SK-N-SH treated with all-trans-retinoic acid at 6 μM for 48 hours (cell line): ENCODE data around the gene ACTC1.

Experiments
- CSDC2 ChIP-seq: fragments of 250-450 bp; sonication (Bioruptor Pico); IDR thresholded peaks from 2 replicates; pipeline ENCODE4 v1.5.0; 2020; ENCODE audit warnings: mild to moderate bottlenecking, moderate library complexity
- ISL1 ChIP-seq: fragments of 250-450 bp; sonication (Bioruptor Pico); IDR thresholded peaks from 2 replicates; pipeline ENCODE4 v2.1.2; 2022; ENCODE audit warnings: mild to moderate bottlenecking, moderate library complexity
- OSR1 ChIP-seq: fragments of 250-450 bp; sonication (Bioruptor Pico); IDR thresholded peaks from 2 replicates; pipeline ENCODE4 v1.8.0; 2022; ENCODE audit warnings: moderate library complexity, mild to moderate bottlenecking, inconsistent platforms
- POU6F1 ChIP-seq: fragments of 250-450 bp; sonication (Bioruptor Pico); IDR thresholded peaks from 2 replicates; pipeline ENCODE4 v1.8.0; 2021; ENCODE audit warnings: low read depth, mild to moderate bottlenecking, moderate library complexity, borderline replicate concordance
- PPARA ChIP-seq: fragments of 250-450 bp; sonication (Bioruptor Pico); IDR thresholded peaks from 2 replicates; pipeline ENCODE4 v1.5.0; 2020; ENCODE audit warnings: mild to moderate bottlenecking, borderline replicate concordance
- ZFP3 ChIP-seq: fragments of 250-450 bp; sonication (Bioruptor Pico); IDR thresholded peaks from 2 replicates; pipeline ENCODE4 v1.5.0; 2020; ENCODE audit warnings: mild to moderate bottlenecking, moderate library complexity
- ZNF565 ChIP-seq: fragments of 450-650 bp; formaldehyde crosslinking; conservative IDR thresholded peaks from 2 replicates; pipeline ENCODE4 v1.5.0; 2020; ENCODE audit warnings: low read depth, mild to moderate bottlenecking, moderate library complexity

DNA sequence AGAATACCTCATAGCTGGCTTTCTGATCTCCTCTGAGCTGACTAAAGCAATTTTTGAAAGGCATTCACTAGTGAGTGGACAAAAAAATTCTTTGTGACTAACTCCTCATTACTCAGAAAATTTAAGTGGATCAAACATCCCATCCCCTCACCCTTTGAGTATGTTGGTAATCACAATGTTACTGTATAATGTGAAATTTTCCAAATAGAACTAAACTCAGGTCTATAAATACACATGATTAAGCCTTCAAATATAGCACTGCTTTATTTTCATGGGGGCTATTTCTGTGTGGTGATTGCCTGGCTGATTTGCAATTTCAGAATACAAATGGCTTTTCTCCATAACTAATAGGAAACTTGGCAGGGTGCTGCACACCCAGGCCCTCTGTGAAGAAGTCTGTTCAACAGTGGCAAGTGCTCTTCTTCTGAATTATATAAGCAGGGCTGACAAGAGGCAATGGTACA, 45.9 kb upstream of the ACTC1 start:
- TF ChIP-seq ZFP3 (no peak), CSDC2 (CRISPR knock-in tag) (no peak), PPARA (CRISPR knock-in tag) (no peak), ZNF565 (no peak), POU6F1 (CRISPR knock-in tag) (no peak), OSR1 (CRISPR knock-in tag) (no peak), ISL1 (CRISPR knock-in tag) (no peak)
